ENCODE results near the gene VASN. TPM values are rescaled to one million over a fixed set of nuclear protein-coding genes. Genes with fewer than 3 reads are reported as not detected.

The VASN gene
- total and polyA plus RNA-seq, 10 of the 15 experiments (the other 5 are each of a cell fraction or from before 2014, with no cell fraction given) = 0.02 to 0.19 (median 0.14) TPM; not detected in 6

DNA sequence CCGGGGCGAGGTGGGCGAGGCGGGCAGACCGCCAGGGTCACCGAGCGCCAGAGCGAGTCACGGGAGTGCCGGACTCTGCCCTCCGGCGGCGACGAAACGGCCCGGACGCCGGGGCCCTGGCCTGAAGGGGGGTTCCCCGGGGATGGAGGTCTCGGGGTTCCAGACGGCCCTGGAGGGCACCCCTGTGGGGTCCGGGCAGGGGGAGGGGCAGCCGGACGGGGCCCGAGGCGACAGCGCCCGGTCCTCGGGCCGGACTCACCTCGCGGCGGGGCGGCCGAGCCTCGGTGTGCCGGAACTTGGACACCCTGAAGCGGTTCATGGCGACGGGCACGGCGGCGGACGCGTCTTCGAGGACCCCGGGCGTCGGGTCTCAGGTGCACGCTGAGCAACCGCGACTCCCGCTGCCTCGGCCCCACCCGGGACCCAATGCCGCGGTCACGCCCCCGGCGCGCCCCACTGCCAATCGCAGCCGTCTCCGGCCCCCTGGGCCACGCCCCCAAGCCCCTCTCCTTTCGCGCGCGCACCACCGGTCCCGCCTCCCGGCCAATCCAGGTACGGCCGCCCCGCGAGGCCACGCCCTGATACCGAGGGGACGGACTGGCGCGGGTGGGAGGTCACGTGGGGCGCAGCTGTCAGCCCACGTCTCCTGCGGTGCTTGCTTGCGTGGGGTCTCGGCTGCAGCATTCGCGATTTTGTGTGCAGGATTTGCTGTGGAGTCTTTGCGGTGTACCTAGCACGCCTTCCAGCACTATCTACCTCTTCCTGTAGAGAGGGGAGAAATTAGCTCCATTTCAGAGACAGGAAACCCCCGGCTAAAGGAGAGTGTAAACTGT is 44.8 kb downstream of the VASN start, which contains the start of gene CORO7 (continued):
- TF ChIP-seq CHD2 (IDR thresholded peaks at IDR 0.05; ENCODE audit: borderline replicate concordance, low read depth, low read length) (peak; percentile 69), FOS (IDR thresholded peaks at IDR 0.05; ENCODE audit: borderline replicate concordance, extremely low read depth, insufficient read length) (no peak), NR2C1 (IDR thresholded peaks at IDR 0.05) (no peak; the same call in 1 of the 2 replicates), MYB (IDR thresholded peaks at IDR 0.05; ENCODE audit: borderline replicate concordance, low read depth, low read length) (no peak), E4F1 (IDR thresholded peaks at IDR 0.05; ENCODE audit: borderline replicate concordance, partially characterized antibody) (no peak), RUNX3 (IDR thresholded peaks at IDR 0.05; ENCODE audit: low read length) (peak; percentile 31; the same call in 1 of the 2 replicates), JUND (IDR thresholded peaks at IDR 0.05; ENCODE audit: low read depth, low read length) (no peak), YY1 (IDR thresholded peaks at IDR 0.05; ENCODE audit: low read depth, low read length) (peak; percentile 9; the same call in 1 of the 2 replicates), GABPA (IDR thresholded peaks at IDR 0.05; ENCODE audit: low read depth) (no peak), NBN (IDR thresholded peaks at IDR 0.05) (0 out of 2 replicates have a peak, but pooled peaks have one; percentile 32), SREBF1 (IDR thresholded peaks at IDR 0.05; ENCODE audit: low read length) (no peak), POLR2AphosphoS5 (IDR thresholded peaks at IDR 0.05; ENCODE audit: low read length) (peak; percentile 82), E2F8 (IDR thresholded peaks at IDR 0.05; ENCODE audit: low read depth, partially characterized antibody) (no peak), ZNF384 (IDR thresholded peaks at IDR 0.05; ENCODE audit: borderline replicate concordance, low read depth, low read length) (no peak), RCOR1 (conservative IDR thresholded peaks at IDR 0.05; ENCODE audit: low read depth, low read length) (no peak), EGR1 (IDR thresholded peaks at IDR 0.05; ENCODE audit: borderline replicate concordance in 1 of 2, low read depth in 2 of 2, low read length in 2 of 2) (peak in 1 of 2 experiments; percentile 24; a peak in 1 of 3 replicates)
- TF ChIP-seq, protein P1, sequence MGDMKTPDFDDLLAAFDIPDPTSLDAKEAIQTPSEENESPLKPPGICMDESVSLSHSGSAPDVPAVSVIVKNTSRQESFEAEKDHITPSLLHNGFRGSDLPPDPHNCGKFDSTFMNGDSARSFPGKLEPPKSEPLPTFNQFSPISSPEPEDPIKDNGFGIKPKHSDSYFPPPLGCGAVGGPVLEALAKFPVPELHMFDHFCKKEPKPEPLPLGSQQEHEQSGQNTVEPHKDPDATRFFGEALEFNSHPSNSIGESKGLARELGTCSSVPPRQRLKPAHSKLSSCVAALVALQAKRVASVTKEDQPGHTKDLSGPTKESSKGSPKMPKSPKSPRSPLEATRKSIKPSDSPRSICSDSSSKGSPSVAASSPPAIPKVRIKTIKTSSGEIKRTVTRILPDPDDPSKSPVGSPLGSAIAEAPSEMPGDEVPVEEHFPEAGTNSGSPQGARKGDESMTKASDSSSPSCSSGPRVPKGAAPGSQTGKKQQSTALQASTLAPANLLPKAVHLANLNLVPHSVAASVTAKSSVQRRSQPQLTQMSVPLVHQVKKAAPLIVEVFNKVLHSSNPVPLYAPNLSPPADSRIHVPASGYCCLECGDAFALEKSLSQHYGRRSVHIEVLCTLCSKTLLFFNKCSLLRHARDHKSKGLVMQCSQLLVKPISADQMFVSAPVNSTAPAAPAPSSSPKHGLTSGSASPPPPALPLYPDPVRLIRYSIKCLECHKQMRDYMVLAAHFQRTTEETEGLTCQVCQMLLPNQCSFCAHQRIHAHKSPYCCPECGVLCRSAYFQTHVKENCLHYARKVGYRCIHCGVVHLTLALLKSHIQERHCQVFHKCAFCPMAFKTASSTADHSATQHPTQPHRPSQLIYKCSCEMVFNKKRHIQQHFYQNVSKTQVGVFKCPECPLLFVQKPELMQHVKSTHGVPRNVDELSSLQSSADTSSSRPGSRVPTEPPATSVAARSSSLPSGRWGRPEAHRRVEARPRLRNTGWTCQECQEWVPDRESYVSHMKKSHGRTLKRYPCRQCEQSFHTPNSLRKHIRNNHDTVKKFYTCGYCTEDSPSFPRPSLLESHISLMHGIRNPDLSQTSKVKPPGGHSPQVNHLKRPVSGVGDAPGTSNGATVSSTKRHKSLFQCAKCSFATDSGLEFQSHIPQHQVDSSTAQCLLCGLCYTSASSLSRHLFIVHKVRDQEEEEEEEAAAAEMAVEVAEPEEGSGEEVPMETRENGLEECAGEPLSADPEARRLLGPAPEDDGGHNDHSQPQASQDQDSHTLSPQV (IDR thresholded peaks at IDR 0.05) = no peak

Measured in GM12878 (cell line).